K562 (cell line): ENCODE measurements around the gene THAP4. TPM values are rescaled to one million over a fixed set of nuclear protein-coding genes. Genes with fewer than 3 reads are reported as not detected.

Experiments used
- ATAC-seq: fragments of 200-7000 bp; cut with Tn5 transposase; 3 replicates; pipeline ENCODE4 v1.9.1; 2020; ENCODE audit warnings: moderate library complexity
- BruUV-seq: library from RNA; stranded (reverse); fragments of 400-500 nt; replicated peaks from 2 replicates; lab custom pipeline; 2021; lab: Mats Ljungman, UMichigan
- CTCF ChIA-PET: fragments of 300-600 bp; formaldehyde crosslinking; extraction: SDS; loops from one replicate; lab custom pipeline; 2021; ENCODE audit warnings: low intra/inter-chr PET ratio; lab: Yijun Ruan, JAX
- POLR2A ChIA-PET: fragments of 300-600, 350-650 bp; sonication (Branson Sonifier 250); formaldehyde crosslinking; extraction: SDS; loops from one replicate; lab custom pipeline; 2021; ENCODE audit warnings: antibody characterized with exemption, inconsistent platforms; lab: Yijun Ruan, JAX
- DNase-seq, 4 experiments: peaks; one replicate each; pipeline versions ENCODE4 v3.0.0 to v3.0.0-alpha.2; 2011 to 2018; ENCODE audit warnings: low spot score in 3 of 4, mixed read lengths in 3 of 4; ENCODE audit errors: extremely low read depth in 1 of 4
- FAIRE-seq: peaks from 2 replicates; lab custom pipeline; 2011; peaks lifted over from hg19 to GRCh38; lab: Jason Lieb, UNC
- H2AFZ ChIP-seq: 2 replicates; pipeline ENCODE4 v1.6.0; 2011; ENCODE audit warnings: low read depth, low read length, control low read depth, inconsistent platforms
- H3K27ac ChIP-seq: fragments of 200-600 bp; 3 replicates; pipeline ENCODE4 v1.8.0; 2011; ENCODE audit warnings: low read depth, mild to moderate bottlenecking, control low read depth, inconsistent platforms, low read length, moderate library complexity, mixed read lengths; ENCODE audit errors: extremely low read depth
- H3K27me3 ChIP-seq, 2 experiments: fragments of 300-600 bp in 1 of 2; 2 replicates in 1 of 2; 3 replicates in 1 of 2; pipeline versions ENCODE4 v1.6.0 to v1.8.0; 2011; ENCODE audit warnings: inconsistent platforms in 2 of 2, low read length in 2 of 2, mild to moderate bottlenecking in 1 of 2, mixed read lengths in 1 of 2, moderate library complexity in 1 of 2; ENCODE audit not compliant: control insufficient read depth in 2 of 2, insufficient read depth in 2 of 2
- H3K36me3 ChIP-seq: fragments of 300-600 bp; 3 replicates; pipeline ENCODE4 v1.8.0; 2011; ENCODE audit warnings: mild to moderate bottlenecking, low read length, inconsistent platforms; ENCODE audit not compliant: control insufficient read depth, insufficient read depth
- H3K4me1 ChIP-seq, 2 experiments: fragments of 200-600 bp in 1 of 2; replicated peaks in 1 of 2; 2 replicates in 1 of 2; 3 replicates in 1 of 2; pipeline versions ENCODE4 v1.5.1 to v1.8.0; 2011; ENCODE audit warnings: inconsistent platforms in 2 of 2, low read length in 2 of 2, mild to moderate bottlenecking in 1 of 2, mixed read lengths in 1 of 2, moderate library complexity in 1 of 2; ENCODE audit not compliant: control insufficient read depth in 2 of 2, insufficient read depth in 2 of 2
- H3K4me2 ChIP-seq: 2 replicates; pipeline ENCODE4 v1.6.1; 2011; ENCODE audit warnings: low read length, control low read depth, inconsistent platforms, mixed read lengths; ENCODE audit not compliant: insufficient read depth
- H3K4me3 ChIP-seq: fragments of 200-600 bp; sonication (generic), shearing (Covaris generic); 2 replicates; pipeline ENCODE4 v1.5.1; 2016; ENCODE audit warnings: control low read depth, inconsistent platforms
- H3K79me2 ChIP-seq: fragments of 200-600 bp; 3 replicates; pipeline ENCODE4 v1.8.0; 2011; ENCODE audit warnings: low read length, inconsistent platforms; ENCODE audit not compliant: control insufficient read depth, insufficient read depth
- H3K9ac ChIP-seq, 2 experiments: 2 replicates each; pipeline versions ENCODE4 v1.6.0 to v1.6.1; 2011; ENCODE audit warnings: low read depth in 2 of 2, low read length in 2 of 2, control low read depth in 1 of 2, inconsistent platforms in 1 of 2, mild to moderate bottlenecking in 1 of 2, mixed read lengths in 1 of 2; ENCODE audit not compliant: insufficient read depth in 1 of 2
- H3K9me1 ChIP-seq: one replicate; pipeline ENCODE4 v1.6.0; 2011; ENCODE audit warnings: inconsistent platforms, mild to moderate bottlenecking, low read length, moderate library complexity; ENCODE audit not compliant: control insufficient read depth, insufficient read depth
- H3K9me3 ChIP-seq: replicated peaks from 2 replicates; pipeline ENCODE4 v1.5.1; 2011; ENCODE audit warnings: low read depth, low read length, inconsistent platforms; ENCODE audit not compliant: control insufficient read depth, insufficient read depth
- H4K20me1 ChIP-seq: replicated peaks from 2 replicates; pipeline ENCODE4 v1.6.1; 2011; ENCODE audit warnings: low read length, inconsistent platforms, mixed read lengths; ENCODE audit not compliant: control insufficient read depth, insufficient read depth
- CBX8 ChIP-seq: fragments of 200-600 bp; sonication (generic); IDR thresholded peaks from 2 replicates; pipeline ENCODE4 v1.6.1; 2012; ENCODE audit warnings: borderline replicate concordance, mixed run types, low read depth, mild to moderate bottlenecking, moderate library complexity, mixed read lengths, low read length, control low read depth, inconsistent platforms; ENCODE audit not compliant: poor library complexity, severe bottlenecking; ENCODE audit errors: extremely low read depth
- HNRNPL ChIP-seq: fragments of 200-400 bp; formaldehyde crosslinking; IDR thresholded peaks from 2 replicates; pipeline ENCODE4 v1.6.1; 2017; ENCODE audit warnings: low read depth, mild to moderate bottlenecking, low read length
- KLF1 ChIP-seq: fragments of 450-650 bp; IDR thresholded peaks from 2 replicates; pipeline ENCODE4 v1.6.1; 2016; ENCODE audit warnings: missing genetic modification characterization, missing compliant biosample characterization
- PCBP1 ChIP-seq: fragments of 200-400 bp; formaldehyde crosslinking; IDR thresholded peaks from 2 replicates; pipeline ENCODE4 v1.6.1; 2018; ENCODE audit warnings: mild to moderate bottlenecking, low read depth, low read length; ENCODE audit not compliant: poor library complexity, severe bottlenecking
- ZNF212 ChIP-seq: fragments of 450-650 bp; formaldehyde crosslinking; IDR thresholded peaks from 2 replicates; pipeline ENCODE4 v1.4.0; 2020; ENCODE audit warnings: mild to moderate bottlenecking
- ZNF586 ChIP-seq: fragments of 450-650 bp; formaldehyde crosslinking; conservative IDR thresholded peaks from 2 replicates; pipeline ENCODE4 v1.4.0; 2020; ENCODE audit warnings: mild to moderate bottlenecking, moderate library complexity
- WGBS: fragments of 100-300 bp; shearing (Covaris generic); methylation state at CpG from one replicate; pipeline ENCODE4 v1.1.6; 2016; ENCODE audit warnings: low coverage, mixed read lengths; ENCODE audit not compliant: insufficient coverage; ENCODE audit errors: missing lambda C conversion rate; 5-methylcytosine and 5-hydroxymethylcytosine counted together
- in situ Hi-C: fragments of 300-500 bp; cut with MboI; formaldehyde crosslinking; loops from 4 replicates; pipeline ENCODE4 v1.15.0; 2018; ENCODE audit warnings: inconsistent platforms, mixed read lengths
- intact Hi-C: fragments of 100-400 bp; cut with micrococcal nuclease; formaldehyde crosslinking; loops from 2 replicates; pipeline ENCODE4 v1.14.2; 2022
- polyA plus RNA-seq, 8 experiments: library from polyadenylated mRNA; depleted of rRNA in 4 of 8; stranded (reverse) in 5 of 8; unstranded in 3 of 8; fragments of >200 nt; fragmentation: Nextera tagmentation in 2 of 8; fragmentation: Illumina TruSeq in 1 of 8; extraction: Ambion mirVana in 2 of 8; extraction: Trizol in 1 of 8; gene quantifications; 2 replicates each; pipeline versions ENCODE4 v1.2.1 to v1.2.3, GENCODE V29; 2011 to 2014; ENCODE audit warnings: inconsistent platforms in 1 of 8, missing spikeins in 1 of 8
- total RNA-seq, 7 experiments: library from RNA; depleted of rRNA in 6 of 7; stranded (reverse); fragments of >200 nt in 6 of 7; fragmentation: Illumina TruSeq in 2 of 7; extraction: Trizol in 2 of 7; gene quantifications; 2 replicates each; pipeline versions ENCODE4 v1.2.1 to v1.2.3, GENCODE V29; 2011 to 2021; ENCODE audit warnings: low replicate concordance in 1 of 7
- TF ChIP-seq, protein P1 (sequence below): sonication (generic); formaldehyde crosslinking; IDR thresholded peaks from 2 replicates; pipeline ENCODE4 v1.9.0; 2022; ENCODE audit warnings: mild to moderate bottlenecking, missing genetic modification reagents
- TF ChIP-seq, protein P2 (sequence below): sonication (generic); formaldehyde crosslinking; IDR thresholded peaks from 2 replicates; pipeline ENCODE4 v1.8.1; 2023; ENCODE audit warnings: mild to moderate bottlenecking, missing genetic modification reagents

THAP4 gene
- total and polyA plus RNA-seq, 9 of the 15 experiments (the other 6 are each of a cell fraction or from before 2014, with no cell fraction given): 8.6 to 60.9 (median 43.9) TPM

DNA sequence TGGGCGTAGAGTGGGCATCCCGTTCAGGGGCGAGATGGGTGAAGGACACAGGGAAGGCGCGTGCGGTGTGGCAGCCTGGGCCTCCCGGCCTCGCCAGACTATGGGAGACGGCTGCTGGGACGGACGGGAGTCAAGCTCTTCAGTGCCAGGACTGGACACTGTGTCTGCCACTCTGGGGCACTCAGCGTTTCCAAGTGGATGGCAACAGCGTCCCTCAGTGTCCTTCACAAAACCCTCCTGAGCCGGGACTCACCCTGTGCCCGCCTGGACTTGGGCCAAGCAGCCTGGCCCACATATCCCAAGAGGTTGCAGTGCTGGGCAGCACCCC lies 94.7 kb downstream of the THAP4 start (continued):
- no peak for TF ChIP-seq ZNF212 (CRISPR knock-in tag)
- no peak for TF ChIP-seq KLF1 (tag)
- TF ChIP-seq, protein P1, sequence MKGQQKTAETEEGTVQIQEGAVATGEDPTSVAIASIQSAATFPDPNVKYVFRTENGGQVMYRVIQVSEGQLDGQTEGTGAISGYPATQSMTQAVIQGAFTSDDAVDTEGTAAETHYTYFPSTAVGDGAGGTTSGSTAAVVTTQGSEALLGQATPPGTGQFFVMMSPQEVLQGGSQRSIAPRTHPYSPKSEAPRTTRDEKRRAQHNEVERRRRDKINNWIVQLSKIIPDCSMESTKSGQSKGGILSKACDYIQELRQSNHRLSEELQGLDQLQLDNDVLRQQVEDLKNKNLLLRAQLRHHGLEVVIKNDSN (CRISPR knock-in tag): no peak
- TF ChIP-seq, all 486 proteins: peak for 0

DNA sequence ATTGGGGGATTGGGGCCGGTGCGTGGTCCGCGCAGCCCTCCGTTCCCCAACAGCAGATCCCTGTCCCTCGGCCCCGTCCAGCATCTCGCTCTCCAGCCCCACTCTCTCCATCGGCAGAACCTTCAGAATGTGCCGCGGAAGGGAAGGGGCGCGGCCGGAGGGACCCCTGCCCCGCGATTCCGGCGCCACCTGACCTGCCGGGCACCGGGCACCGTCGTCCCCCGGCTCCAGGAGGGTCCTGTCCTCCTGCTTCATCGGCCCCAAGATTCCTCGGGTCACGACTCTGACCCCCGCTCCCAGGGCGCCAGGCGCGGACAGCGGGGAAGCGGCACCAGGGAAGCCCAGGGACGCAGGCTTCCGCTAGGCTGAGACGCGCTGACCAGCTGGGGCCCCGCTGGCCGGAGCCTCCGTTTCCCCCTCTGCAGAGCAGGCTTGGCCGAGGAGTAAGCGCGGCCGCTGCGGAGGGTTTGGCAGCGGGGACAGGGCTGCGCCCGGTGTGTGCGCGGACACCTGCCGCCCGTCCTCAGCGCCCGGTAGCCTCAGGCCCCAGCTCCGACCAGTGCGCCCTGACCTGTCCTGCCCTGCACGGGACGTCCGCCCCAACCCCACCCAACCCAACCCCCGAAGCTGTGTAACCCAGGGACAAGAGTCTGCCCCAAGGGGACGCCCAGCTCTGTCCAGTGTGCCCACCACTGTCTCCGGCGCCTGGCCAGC lies 95.2 kb downstream of the THAP4 start:
- ATAC-seq: no peak
- Histone ChIP-seq H3K79me2 (no peaks in the 10 kb centered on the region), H3K4me2 (no peak overlapping the region), H3K9ac (no peak overlapping the region), H3K36me3 (no peaks in the 10 kb centered on the region), H3K9me3 (no peaks in the 10 kb centered on the region), H4K20me1 (no peaks in the 10 kb centered on the region), H3K4me3 (no peak overlapping the region), H3K27me3 (no peaks in the 10 kb centered on the region; a peak in 1 of 5 replicates), H3K9me1 (no peaks in the 10 kb centered on the region), H2AFZ (no peak overlapping the region), H3K27ac (no peak overlapping the region), H3K4me1 (peaks cover 26 to 52% of the 10 kb centered on the region in 2 experiments)
- no TSS peak for BruUV-seq
- in situ Hi-C loops: no loop called here
- ChIA-PET CTCF (no interaction called here), POLR2A (interaction anchor here (0.6 to 0.7 kb wide), 2 partner anchors 19 to 50 kb away, joined by 3 read pairs; no protein-coding TSS in a partner anchor)
- no peak for DNase-seq
- no peak for TF ChIP-seq CBX8
- TF ChIP-seq, protein P2, sequence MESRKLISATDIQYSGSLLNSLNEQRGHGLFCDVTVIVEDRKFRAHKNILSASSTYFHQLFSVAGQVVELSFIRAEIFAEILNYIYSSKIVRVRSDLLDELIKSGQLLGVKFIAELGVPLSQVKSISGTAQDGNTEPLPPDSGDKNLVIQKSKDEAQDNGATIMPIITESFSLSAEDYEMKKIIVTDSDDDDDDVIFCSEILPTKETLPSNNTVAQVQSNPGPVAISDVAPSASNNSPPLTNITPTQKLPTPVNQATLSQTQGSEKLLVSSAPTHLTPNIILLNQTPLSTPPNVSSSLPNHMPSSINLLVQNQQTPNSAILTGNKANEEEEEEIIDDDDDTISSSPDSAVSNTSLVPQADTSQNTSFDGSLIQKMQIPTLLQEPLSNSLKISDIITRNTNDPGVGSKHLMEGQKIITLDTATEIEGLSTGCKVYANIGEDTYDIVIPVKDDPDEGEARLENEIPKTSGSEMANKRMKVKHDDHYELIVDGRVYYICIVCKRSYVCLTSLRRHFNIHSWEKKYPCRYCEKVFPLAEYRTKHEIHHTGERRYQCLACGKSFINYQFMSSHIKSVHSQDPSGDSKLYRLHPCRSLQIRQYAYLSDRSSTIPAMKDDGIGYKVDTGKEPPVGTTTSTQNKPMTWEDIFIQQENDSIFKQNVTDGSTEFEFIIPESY (CRISPR knock-in tag): peak; percentile 88
- no peak for TF ChIP-seq ZNF586 (CRISPR knock-in tag)
- 0 out of 2 replicates have a peak, but pooled peaks have one; percentile 29 for TF ChIP-seq HNRNPL
- TF ChIP-seq PCBP1: peak; percentile 46
- WGBS: 85% methylated on average over 25 of the region's 62 CpGs
- no peak for FAIRE-seq
- intact Hi-C loops: loop anchor here (2.0 kb wide), 1 partner anchor 33 kb away; the partner anchor contains the start of gene STK25
